GM18861 (cell line): Measurements from ENCODE around the gene ENPP1.
A peak's percentile ranks its signal among the peaks of the same experiment; 100 is the strongest.
"Not testable (repeated sequence)": the region's sequence is repeated elsewhere in the genome, so short reads cannot be mapped to it uniquely, and the experiment has no call there.

ENCODE experiments used
- ATAC-seq: cut with Tn5 transposase; IDR thresholded peaks from one replicate; pipeline ENCODE4 v1.9.1; 2021; ENCODE audit not compliant: unreplicated experiment

Gene ENPP1

DNA sequence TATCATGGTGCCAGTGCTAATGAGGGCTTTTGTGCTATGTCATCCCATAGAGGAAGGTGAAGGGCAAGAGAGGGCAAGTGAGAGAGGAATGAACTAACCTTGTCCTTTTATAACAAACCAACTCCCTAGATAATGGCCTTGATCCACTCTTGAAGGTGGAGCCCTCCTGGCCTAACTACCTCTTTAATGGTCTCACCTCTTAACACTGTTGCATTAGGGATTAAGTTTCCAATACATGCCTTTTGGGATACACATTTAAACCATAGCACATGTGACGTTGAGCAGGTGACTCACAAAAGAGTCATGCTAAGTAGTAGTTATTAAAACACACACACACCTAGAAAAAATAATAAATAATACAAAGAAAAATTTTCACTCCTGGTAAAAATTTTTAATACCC, 106.4 kb downstream of the ENPP1 start:
- no peak for ATAC-seq

DNA sequence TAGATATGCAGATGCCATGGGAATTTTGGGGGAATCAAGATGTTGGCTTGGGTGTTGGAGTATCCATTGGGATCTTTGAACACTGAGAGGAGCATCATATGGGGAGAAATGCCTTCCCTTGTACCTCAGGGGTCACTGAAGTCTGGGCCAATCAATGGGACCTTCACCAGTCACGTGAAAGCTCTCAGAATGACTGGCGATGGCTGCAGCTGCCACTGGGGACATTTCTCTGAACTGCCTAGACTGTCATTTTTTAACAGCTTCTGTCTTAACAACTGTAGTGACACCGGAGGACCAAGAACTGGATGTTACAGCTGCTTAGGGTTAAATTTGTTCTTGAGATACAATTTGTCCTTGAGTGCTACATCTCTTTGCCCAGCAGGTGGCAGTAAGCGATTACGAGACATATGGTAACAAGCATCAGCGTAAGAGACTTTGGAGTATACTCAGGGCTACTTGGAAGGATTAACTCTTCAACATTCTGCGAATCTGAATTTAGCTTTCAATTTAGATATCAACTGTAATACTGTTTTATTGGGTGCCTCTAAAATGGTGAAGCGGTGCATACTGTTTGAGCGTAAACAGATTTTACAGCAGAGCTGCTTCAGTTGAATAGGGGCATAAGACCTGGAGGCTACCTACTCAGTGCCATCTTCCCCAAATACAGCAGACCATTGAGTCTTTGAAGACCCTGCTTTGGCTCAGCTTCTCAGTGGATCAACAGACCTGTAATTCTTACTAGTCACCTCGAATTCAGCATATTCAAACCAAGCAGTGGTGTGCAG, 107.3 kb downstream of the ENPP1 start:
- peak; percentile 85 for ATAC-seq

DNA sequence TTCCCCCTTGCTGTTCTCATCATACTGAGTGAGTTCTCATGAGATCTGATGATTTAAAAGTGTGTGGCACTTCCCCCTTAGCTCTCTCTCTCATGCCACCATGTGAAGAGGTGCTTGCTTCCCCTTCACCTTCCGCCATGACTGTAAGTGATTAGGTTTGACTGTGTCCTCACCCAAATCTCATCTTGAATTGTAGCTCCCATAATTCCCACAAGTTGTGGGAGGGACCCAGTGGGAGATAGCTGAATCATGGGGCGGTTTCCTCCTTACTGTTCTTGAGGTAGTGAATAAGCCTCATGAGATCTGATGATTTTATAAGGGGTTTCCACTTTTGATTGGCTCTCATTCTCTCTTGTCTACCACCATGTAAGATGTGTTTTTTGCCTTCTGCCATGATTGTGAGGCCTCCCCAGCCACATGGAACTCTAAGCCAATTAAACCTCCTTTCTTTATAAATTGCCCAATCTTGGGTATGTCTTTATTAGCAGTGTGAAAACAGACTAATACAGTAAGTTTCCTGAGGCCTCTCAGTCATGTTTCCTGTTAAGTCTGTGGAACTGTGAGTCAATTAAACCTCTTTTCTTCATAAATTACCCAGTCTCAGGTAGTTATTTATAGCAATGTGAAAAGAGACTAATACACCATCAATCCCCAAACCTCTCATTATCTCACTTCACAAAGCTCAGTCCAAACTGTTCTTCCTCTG, 108.4 kb downstream of the ENPP1 start:
- ATAC-seq, result not testable (repeated sequence)

DNA sequence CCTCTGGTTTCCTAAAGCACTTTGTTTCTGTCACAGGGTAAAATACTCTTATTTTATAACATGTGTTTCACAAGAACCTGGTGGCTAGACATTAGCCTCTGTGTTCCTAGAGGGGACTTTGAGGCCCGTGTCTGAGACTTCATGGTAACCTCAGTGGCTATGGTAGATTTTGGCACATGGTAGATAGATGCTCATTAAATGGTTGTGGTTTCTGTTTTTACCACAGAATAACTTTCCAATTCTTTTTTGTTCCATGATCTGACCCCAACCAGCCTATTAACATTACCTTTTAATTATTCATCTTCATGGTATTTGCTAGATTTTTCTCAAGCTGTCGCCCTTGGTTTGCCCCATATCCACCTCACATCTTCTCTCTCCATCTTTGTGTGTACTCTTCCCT, 109.0 kb downstream of the ENPP1 start:
- no peak for ATAC-seq

DNA sequence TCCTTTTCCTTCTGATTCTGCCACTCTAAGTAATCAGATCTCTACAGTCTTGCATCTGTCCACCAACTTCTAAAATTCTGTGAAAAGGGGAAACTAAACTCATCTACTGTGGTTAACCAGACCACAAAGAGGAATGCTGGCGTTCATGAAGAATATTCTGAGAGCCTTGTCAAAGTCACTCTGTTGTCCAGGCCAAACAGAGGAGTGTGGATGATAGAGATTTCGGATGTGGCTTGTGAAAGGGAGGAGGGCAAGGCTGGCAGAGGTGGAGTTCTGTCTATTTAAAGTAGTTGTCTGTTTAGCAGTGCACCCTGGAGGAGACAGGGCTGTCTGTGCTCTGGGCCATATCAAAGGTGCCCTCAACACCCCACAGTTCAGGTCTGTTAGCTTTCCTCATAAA, 109.5 kb downstream of the ENPP1 start:
- ATAC-seq, result no peak

DNA sequence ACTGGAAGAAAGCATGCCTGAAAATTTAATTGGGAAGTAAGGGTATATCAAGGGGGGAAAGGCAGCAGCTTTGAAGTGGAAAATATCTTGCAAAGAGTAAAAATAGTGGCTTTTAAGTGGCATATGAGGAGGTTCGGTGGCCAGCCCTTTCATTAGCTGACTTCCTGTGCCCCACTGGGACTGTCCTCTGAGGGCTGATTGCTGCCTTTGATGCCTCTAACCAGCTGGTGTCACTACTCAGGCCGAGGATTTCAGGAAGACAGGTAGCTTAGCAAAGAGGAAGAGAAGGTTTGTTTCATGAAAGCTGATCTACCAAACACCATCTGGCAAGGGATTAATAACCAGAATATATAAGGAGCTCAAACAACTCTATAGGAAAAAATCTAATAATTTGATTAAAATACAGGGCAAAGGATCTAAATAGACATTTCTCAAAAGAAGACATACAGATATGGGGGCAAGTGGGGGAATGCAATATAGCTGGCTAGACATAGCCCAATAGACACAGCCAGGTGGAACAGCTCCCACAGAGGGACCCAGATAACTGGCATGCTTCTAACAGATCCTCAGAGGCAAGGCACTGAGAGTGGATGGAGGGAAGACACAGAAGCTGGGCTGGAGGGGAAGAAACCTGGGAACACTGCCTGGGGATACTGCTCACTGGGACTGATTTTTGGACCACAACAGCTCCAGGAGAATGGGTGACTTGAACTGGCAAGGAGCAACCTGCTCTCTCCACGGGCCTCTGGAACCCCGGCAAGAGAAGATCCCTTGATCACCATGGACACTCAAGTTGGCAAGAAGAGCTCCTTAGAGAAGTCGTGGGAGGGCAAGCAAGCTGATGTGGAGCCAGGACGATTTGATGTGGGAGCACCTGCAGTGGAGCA, 110.2 kb downstream of the ENPP1 start:
- no peak for ATAC-seq

DNA sequence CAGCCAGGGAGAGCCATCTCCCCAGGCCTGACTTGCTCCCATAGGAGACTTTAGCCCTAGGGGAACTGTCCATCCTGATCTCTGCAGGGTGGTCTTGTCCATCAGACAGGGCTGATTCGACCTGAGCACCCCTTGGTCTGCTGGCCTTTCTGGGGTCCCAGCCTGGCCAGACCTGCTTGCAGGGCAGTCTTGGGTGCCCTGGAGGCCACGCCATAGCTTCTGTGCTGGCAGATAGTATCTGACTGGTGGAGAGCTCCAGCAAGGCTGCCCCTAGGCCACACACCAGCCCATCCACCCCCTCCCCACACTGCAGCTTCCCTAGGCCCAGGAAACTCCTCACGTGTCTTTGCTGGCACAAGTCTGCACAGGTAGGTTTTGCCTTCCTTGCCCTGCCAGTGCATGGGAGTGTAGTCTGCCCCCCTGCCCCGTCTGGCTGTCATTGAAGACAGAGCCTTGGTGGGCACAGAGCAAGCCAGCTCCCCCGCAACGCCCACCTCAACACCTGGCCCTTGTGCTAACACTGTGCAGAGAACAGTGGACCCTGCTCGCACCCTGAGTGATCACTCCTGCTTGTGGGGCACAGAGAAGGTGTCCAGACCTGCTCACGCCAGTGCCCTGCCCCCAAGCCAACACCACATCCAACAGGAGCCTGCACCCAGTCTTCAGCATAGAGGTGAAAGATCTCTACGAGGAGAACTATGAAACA, 111.0 kb downstream of the ENPP1 start:
- ATAC-seq, result no peak

DNA sequence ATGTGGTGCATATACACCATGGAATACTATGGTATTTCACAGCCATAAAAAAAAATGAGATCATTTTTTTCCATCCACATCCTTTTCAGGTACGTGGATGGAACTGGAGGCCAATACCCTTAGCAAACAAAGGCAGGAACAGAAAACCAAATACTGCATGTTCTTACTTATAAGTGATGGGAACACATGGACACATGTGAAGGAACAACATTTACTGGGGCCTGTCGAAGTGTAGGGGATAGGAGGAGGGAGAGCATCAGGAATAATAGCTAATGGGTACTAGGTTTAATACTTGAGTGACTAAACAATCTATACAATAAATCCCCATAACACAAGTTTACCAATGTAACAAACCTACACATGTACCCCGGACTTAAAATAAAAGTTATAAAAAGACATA, 112.8 kb downstream of the ENPP1 start:
- ATAC-seq, result no peak

DNA sequence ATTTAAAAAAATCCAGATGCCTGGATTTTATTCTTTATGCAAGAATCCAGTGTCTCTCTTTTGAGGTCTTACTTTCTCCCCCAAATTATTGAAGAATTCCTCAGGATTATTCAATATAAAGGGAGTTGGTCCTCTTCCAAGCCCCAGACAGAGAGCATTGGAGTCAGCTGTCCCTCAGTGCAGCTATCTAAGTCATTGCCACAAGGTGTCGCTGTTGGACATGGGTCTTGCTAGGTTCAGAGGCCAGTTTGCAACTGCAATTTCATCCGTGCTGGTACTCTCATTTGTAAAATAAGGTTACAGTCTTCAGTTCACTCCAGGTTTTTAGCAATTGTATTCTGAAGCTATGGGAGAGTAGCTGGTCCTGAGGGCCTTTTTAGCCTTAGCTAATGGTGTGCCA, 115.5 kb downstream of the ENPP1 start:
- ATAC-seq, result peak; percentile 68

DNA sequence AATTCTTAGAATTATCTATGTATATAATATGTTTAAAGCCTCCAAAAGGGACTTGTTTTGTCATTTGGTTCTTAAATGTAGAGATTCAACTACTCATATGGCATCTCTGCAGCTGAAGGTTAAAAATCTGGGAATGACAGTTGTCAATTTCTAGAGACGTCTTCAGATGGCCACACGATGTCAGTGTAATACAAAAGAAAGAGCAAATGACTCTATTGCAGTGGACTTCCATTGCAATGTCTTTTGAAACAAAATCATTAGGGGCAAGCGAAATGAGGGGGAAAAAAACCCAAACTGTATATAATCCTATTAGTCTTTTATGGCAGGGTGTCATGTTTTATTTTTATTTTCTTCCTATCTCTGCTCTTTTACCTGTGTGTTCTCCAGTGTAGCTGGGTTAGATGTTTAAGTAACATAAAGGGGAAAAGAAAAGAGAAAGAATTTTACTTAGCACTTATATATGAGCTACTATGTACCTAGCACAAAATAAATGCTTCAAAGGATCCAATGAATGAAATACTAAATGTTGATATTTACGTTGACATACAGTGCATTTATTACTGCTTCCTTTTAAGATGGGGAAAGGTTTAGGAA, 117.2 kb downstream of the ENPP1 start:
- no peak for ATAC-seq

DNA sequence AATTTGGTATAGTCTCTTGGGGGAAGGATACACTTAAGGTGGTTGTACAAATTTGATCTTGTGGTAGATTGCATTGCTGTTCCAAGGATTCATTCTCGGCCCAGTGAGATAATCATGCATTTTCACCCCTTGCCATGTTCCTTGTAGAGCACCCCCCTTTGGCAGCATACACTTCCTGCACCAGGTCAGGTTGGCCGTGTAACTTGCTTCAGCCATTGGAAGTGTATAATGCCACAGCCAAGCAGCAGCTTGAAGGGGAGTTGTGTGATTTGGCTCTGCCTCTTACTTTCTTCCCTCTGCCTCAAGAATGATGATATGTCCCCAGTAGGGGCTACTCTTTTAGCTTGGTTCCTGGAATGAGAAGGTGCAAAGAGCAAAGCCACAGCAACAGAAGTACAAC, 121.4 kb downstream of the ENPP1 start:
- ATAC-seq, result no peak

DNA sequence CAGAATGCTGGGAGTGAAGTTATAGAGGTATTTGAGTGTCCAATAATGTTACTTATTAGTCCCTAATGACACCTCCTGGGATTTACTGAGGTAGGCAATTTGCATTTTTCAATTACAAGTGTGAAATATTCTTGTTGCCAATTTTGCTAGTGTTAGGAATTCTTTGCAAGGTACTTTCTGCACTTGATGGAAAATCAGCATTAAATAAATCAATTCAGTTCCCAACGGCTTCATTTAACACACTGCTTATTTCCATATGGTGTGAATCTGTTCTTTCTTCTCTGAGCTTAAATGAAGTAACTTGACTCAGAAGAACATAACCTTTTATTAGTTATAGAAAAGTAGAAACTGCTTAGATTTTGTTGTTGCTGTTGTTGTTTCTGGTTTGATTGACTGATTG, 122.2 kb downstream of the ENPP1 start:
- no peak for ATAC-seq

DNA sequence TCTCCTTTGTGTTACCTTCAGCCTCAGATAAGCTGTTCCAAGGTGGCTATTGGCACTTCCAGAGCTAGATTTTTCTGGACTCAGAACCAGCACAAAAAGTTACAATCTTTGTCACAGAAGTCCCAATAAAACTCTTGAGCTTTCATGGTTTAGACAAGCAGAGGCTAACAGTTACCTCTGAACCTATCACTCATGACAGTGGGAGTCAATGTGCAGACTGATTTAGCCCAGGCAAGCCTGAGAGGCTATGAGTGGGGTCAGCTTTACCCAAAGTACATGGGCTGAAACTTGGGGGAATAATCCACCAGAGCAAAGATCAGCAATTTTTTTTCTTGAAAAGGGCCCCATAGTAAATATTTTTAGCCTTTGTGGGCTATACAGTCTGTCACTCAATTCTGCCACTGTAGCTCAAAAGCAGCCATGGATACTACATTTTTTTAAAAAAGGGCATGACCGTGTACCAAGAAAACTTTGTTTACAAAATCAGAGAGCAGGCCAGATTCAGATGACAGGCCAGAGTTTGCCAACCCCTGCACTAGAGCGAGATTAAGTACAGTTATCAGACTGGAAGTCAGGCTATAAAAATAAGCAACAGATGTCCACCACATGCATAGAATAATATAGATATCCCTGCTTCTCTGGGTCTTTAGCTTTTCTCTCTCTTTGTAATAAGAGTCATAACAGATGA, 123.4 kb downstream of the ENPP1 start:
- ATAC-seq, result no peak

DNA sequence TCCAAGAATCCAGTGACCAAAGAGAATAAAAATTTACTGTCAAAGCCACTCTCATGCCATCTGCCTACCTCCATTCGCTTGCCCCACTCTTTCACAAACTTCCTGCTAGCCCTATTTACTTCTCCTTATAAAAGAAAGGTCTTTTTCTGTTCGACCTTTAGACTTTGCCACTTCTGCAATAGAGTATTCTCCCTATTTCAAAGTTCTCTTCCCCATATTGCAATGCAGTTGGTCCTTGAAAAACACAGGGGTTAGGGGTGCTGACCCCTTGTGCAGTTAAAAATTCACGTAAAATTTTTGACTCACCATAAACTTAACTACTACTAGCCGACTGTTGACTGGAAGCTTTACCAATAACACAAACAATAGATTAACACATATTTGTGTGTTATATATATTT, 128.3 kb downstream of the ENPP1 start:
- ATAC-seq, result no peak

DNA sequence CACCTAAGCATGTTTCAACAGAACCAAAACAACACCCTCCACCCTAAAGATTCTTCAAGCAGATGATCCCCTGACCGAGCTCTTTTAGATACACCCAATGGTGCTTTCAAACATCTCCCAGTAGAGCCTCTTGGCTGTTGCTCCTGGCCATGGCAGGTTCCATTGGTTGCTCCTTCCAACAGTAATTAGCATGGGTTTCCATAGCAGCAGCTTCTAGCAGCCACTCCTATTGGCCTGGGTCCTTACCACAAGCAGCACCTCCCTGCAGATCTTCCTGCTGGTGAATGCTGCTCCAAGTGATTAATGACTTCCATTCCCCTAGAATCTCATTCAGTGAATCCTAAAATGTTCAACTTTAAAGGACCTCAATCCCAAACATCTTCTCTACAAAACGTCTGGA, 129.4 kb downstream of the ENPP1 start:
- no peak for ATAC-seq

DNA sequence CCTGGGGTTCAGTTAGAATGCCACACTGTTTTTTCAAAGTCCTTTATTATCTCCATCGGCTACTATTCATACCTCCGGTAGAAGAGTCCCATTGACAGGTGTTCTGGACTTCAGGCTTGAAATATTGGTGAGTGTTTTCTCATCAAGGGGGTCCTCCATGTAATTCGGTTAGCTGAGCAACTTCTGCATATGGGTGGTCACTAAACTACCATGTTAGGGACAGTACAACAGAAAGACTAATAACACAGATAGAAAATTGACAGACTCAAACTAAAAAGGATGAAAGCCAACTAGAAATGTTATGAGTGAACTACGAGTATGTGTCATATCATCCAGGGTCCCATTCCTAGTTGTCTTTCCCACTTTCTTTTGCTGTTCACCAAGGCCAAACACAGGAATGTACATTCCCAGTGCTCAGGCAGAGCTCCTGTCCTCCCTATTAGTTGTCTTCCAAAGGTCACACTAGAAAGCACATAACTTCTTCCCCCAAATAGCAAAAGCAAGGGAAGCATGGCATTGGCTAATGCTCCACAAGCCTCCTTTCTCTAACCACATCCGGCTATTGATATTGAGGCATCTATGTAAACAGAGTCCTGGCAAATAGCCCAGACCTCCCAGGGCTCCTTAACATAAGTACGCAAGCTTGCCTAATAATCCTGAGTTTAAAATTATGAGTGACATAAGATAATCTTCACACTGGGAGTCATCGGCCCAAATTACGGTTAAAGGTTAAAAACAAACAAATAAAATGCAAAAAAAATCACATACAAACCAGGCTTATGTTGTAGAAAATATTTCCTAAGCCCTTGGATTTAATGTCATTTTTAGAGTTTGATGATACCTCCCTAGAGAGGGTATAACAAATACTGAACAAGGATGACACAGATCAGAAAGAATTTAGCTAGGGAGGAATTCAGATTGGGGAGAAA, 130.1 kb downstream of the ENPP1 start:
- no peak for ATAC-seq
